Vagina (tissue), 2 donors: Measurements from ENCODE around the gene KIRREL3.

Source experiments
- CTCF ChIP-seq, 3 experiments: fragments of 450-650 bp in 2 of 3; fragments of 200-600 bp in 1 of 3; sonication (generic) in 1 of 3; IDR thresholded peaks; one replicate each; pipeline ENCODE4 v1.5.1; 2017 to 2019; ENCODE audit warnings: antibody characterized with exemption in 3 of 3, mild to moderate bottlenecking in 2 of 3, moderate library complexity in 2 of 3
- POLR2A ChIP-seq, 2 donors: fragments of 450-650 bp; IDR thresholded peaks; one replicate each; pipeline ENCODE4 v1.6.1; 2017; ENCODE audit warnings: antibody characterized with exemption in 2 of 2, mild to moderate bottlenecking in 2 of 2, moderate library complexity in 2 of 2

GRCh38 chr11:126700768-126701519 is 299.6 kb downstream of the KIRREL3 start:
- TF ChIP-seq POLR2A (IDR thresholded peaks at IDR 0.05) (no peak), CTCF (IDR thresholded peaks at IDR 0.05) (no peak)
